G401 (cell line): ENCODE measurements around the gene CMTM1. TPM values are rescaled to one million over a fixed set of nuclear protein-coding genes. Genes with fewer than 3 reads are reported as not detected.
A peak's percentile ranks its signal among the peaks of the same experiment; 100 is the strongest.
"Not testable (repeated sequence)": the region's sequence is repeated elsewhere in the genome, so short reads cannot be mapped to it uniquely, and the experiment has no call there.

Experiments used
- DNase-seq: peaks from one replicate; pipeline ENCODE4 v3.0.0-alpha.2; 2015; ENCODE audit warnings: low spot score
- in situ Hi-C: cut with HindIII; loops from 2 replicates; pipeline ENCODE4 v1.10.0; 2016; ENCODE audit warnings: low sequenced_read_pairs, mixed read lengths
- total RNA-seq: library from RNA; depleted of rRNA; stranded (reverse); fragments of >200 nt; shearing (Covaris generic); gene quantifications from 2 replicates; pipeline ENCODE4 v1.2.3, GENCODE V29; 2014

CMTM1 gene
- total RNA-seq, 1 experiment from 2014 or later: 3.1 TPM

DNA sequence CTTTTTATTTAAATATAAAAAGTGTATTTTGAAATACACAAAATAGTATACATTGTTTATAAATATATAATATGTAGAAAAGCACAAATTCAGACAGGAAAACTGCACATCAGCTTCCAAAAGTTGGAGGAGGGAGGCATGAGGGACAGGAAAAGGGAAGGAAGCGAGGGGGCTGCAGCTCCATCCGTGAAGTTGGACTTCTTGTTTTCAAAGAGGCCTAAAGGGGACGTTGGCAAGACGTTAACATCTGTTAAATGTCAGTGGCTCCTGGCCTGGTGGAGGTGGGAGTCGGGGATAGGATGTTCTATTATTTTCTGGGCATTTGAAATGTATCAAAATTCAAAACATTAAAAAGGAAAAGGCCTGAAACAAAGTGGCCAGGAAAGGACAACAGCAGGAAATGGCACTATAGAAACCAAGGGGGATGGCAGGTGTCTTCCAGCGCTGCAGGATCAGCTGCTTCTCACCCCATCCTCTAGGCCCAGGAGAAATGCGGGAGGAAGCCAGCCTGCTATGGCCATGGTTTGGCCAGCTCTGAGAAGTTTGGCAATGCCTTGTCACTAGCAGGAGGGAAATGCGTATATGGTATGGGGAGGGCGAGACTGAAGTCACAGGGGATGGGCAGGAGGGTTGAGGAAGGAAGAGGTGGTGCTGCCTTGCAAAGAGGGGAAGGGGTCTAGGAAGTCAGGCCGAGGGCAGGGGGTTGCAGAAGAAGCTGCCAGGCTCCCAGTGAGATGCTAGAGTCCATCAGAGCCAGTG lies 19.4 kb downstream of the CMTM1 start:
- no peak for DNase-seq
- in situ Hi-C loops: no loop called here

DNA sequence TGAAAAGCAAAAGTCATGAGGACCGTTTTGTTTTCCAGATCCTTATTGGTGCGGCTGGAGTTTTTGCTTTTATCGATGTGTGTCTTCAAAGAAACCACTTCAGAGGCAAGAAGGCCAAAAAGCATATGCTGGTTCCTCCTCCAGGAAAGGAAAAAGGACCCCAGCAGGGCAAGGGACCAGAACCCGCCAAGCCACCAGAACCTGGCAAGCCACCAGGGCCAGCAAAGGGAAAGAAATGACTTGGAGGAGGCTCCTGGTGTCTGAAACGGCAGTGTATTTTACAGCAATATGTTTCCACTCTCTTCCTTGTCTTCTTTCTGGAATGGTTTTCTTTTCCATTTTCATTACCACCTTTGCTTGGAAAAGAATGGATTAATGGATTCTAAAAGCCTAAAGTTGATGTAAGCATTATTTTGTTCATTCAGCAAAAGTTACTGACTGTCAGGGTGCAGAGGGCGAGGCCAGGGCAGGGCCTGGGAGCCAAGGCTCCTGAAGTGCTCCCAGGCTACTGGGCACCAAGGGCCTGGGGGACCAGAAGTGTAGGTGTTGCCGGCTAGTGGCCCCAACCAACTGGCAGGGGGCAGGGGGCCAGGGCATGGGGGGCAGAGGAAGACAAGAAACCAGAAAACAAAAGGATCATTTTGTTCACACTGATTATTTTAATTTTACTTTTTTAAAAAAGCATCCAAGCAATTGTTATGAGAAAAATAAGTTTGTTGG lies 21.8 kb downstream of the CMTM1 start:
- DNase-seq: no peak
- in situ Hi-C loops: no loop called here

DNA sequence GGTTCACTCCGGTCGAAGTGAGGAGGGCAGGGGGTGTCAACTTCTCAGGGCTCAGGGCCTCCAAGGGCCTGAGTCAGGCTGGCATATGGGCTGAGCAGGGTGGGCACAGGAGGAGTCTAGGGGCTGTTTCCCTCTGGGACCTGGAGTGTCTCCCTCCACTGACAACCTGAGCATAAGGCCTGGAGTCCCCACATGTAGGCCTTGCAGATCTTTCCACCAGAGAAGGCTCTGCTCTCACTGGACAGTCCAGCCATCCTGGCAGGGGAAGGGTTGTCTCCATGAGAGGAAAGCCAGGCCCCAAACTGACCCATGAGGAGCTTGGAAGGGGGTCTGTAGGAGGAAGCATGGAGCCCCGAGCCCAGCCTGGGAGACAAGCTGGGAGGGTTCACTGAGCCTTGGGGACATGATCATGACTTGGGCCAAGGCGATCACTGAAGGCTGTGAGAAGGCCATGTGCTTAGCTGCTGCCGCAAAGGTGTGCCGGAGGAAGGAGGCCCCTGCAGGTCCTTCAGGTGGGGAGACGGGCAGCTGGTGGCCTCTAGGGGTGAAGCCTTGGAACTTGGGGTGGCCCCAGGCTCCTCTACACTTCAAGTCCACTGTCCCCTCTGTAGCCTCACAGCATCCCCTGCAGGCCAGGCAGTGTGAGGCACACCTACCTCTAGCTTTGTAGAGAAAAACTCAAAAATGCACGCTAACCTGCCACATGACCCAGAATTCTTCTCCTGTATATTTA lies 22.9 kb downstream of the CMTM1 start:
- in situ Hi-C loops: no loop called here
- peak; percentile 29 for DNase-seq

DNA sequence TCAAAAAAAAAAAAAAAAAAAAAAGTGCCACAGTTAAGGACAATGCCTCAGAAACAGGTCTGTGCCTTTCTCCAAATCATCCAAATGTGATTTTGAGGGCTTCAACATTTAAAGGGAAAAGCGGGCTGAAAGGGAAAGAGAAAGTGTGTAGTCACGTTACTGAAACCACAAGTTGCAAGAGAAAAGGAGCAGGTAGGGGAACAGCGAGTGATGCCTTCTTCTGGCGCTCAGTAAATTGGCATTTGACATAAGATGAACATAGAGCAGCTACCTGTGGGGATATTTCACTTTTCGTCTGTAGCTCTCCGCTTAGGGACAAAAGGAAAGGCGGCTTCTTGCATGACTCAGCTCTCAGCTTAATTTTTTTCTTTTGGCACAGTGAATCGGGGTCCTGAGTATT lies 24.1 kb downstream of the CMTM1 start:
- in situ Hi-C loops: no loop called here
- no peak for DNase-seq

DNA sequence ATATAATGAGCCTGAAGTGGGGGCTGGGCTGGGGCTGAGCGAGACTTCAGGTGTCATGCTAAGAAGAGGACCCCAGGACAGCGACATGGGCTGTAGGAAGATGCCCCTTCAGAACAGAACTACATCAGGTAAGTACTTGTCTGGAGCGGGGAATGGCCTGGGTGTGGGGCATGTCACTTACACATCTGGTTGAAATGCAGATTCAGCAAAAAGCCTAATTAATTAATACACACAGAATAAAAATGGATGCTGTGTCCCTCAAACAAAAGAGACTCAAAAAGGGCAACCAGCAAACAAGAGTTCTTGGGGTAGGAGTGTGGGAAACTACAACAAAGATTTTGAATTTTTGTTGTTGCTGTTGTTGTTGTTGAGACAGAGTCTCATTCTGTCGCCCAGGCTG lies 24.8 kb downstream of the CMTM1 start:
- in situ Hi-C loops: no loop called here
- DNase-seq: no peak

DNA sequence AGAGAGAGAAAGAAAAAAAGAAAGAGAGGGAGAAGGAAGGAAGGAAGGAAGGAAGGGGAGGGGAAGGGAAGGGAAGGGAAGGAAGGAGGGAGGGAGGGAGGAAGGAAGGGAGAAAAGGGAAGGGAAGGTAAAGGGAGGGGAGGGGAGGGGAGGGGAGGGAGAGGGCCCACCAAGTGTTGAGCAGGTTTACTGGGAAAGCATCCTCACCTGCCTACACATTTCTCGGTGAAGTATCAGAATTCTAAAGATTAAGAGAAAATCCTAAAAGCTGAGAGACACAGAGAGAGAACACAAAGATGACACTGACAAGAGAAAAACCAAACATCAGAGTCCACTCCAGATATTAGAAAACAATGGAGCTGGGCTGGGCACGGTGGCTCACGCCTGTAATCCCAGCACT lies 26.0 kb downstream of the CMTM1 start:
- in situ Hi-C loops: no loop called here

DNA sequence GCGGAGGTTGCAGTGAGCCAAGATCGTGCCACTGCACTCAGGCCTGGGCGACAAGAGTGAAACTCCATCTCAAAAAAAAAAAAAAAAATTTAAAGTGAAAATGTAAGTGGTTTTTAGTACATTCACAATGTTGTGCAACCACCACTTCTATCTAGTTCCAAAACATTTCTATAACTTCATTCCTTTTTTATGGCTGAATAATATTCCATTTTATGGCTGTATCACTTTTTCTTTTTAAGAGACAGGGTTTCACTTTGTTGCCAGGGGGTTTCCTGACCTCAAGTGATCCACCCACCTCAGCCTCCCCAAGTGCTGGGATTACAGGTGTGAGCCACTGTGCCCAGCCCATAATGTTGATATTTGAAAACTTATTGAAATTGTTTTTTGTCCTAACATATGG lies 26.6 kb downstream of the CMTM1 start:
- DNase-seq: no peak
- in situ Hi-C loops: no loop called here

More for the DNA sequence above, 26.0 kb downstream of the CMTM1 start:
- no peak for DNase-seq

DNA sequence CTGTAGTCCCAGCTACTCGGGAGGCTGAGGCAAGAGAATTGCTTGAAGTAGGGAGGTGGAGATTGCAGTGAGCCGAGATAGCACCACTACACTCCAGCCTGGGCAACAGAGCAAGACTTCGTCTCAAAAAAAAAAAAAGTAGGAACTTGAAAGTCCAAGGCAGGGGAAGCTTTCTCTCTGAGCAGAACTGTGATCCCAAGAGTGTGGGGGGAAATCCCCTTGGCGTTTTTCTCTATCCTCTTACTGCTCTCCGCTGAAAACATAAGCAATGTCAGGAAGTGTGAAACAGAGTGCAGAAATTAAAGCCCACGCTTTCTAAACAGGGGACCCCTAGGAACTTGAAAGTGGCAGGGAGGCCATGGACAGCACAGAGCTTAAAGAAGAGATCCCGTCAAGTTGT lies 28.5 kb downstream of the CMTM1 start:
- no peak for DNase-seq
- in situ Hi-C loops: no loop called here

DNA sequence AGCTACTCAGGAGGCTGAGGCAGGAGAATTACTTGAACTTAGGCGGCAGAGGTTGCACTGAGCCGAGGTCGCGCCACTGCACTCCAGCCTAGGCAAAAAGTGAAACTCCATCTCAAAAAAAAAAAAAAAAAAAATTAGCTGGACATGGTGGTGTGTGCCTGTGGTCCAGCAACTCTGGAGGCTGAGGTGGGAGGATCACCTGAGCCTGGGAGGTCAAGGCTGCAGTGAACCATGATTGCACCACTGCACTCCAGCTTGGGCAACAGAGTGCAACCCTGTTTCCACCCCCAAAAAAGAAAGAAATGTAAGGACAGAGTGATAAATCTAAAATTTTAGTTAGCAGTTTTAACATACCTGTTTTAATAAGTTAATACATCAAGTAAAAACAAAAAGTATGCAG lies 30.3 kb downstream of the CMTM1 start:
- in situ Hi-C loops, DNase-seq: not testable (repeated sequence)

DNA sequence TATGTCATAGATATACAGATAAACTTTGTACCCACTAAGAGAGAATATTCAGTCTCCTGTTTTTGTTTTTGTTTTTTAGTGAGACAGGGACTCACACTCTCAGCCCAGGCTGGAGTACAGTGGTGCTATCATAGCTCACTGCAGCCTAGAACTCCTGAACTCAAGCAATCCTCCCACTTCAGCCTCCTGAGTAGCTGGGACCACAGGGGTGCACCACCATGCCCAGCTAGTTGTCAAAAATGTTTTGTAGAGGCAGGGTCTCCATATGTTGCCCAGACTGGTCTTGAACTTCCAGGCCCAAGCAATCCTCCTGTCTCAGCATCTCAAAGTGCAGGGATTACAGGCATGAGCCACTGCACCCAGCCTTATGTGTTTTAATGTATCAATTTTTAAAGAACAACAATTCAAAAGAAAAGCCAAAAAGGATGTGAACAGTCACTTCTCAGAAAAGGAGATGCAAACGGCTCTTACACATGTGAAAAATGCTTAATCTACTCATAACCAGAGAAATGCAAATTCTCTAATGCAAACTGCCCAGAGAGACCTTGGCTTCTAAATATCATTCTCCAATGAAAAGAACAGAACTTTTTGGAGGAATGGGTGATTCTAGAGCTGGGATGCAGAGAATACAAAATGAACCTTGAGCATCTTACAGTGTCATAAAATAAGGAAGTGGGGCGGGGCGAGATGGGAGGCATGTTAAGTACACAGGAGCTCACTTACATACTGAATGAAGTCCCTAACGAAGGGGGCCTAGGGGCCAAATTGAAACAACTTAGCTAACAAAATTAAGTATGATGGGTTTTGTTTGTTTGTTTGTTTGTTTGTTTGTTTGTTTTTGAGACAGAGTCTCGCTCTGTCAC lies 31.0 kb downstream of the CMTM1 start:
- no peak for DNase-seq
- in situ Hi-C loops: no loop called here

DNA sequence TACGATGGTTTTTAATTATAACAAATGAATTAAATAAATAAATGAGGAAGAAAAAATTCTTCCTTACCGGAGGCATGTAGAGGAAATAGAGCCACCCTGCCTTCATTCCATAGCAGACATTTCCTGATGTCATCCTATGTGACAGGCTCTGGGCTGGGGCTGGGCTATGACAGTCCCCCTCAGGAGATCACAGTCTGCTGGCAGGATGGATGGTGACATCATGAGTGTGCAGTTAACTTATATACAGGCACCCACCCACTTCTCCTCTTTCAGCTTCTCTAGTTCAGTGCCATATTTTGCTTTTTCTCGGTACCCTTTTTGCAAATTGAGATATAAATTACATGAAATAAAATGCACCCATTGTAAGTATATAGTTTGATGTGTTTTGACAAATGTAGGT lies 31.9 kb downstream of the CMTM1 start:
- in situ Hi-C loops: no loop called here
- no peak for DNase-seq

DNA sequence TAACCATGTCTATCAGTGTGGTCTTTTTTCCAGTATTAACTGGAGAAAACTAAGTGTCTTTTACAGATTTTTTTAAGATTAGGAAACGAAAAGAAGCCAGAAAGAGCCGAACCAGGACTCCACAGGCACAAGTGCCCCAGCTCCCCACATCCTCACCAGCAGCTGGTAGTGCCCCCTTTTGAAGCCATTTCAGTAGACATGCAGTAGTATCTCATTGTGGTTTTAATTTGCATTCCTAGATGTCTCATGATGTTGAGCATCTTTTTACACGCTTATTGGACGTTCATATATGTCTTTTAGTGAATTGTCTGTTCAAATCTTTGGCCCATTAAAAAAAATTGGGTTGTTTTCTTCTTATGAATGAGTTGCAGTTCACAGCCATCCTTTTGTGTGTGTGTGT lies 33.5 kb downstream of the CMTM1 start:
- in situ Hi-C loops: no loop called here
- DNase-seq: no peak

DNA sequence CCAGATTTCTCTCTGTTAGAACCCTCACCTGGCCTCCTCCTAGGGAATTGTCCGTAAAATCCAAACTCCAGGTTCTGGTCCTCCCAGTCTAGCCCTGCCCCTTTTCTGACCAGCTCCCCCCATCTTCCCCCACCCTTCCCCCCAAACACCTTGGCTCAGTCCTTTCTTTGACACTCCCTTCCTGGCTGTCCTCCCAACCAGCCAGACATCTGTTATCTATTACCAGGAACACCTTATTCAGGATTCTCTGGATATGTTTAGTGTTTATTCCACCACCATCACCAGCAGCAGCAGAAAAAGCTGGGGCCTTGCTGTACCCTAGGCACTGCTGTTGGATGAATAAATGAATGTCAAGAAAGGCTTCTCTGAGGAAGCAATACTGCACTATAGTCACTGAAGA lies 34.2 kb downstream of the CMTM1 start:
- in situ Hi-C loops: no loop called here
- DNase-seq: no peak

DNA sequence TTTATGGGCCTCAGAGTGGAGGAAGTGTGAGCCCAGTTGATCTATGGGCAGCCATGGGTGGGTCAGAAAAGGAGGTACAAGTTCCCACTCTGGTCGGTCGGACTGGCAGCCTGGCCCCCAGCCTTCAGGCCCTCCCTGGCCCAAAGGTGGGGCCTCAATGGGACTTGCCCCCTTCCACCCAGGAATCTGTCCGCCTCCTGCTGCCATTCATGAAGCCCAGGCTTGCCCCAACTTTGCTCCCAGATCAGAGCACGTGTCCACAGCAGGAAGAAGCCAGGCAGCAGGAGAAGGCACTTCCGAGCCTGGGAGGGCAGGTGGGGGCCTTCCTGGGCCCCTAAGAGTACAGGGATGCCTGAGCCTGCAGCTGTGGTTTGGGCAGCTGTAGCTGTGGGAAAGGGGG lies 35.2 kb downstream of the CMTM1 start:
- in situ Hi-C loops: no loop called here
- no peak for DNase-seq

DNA sequence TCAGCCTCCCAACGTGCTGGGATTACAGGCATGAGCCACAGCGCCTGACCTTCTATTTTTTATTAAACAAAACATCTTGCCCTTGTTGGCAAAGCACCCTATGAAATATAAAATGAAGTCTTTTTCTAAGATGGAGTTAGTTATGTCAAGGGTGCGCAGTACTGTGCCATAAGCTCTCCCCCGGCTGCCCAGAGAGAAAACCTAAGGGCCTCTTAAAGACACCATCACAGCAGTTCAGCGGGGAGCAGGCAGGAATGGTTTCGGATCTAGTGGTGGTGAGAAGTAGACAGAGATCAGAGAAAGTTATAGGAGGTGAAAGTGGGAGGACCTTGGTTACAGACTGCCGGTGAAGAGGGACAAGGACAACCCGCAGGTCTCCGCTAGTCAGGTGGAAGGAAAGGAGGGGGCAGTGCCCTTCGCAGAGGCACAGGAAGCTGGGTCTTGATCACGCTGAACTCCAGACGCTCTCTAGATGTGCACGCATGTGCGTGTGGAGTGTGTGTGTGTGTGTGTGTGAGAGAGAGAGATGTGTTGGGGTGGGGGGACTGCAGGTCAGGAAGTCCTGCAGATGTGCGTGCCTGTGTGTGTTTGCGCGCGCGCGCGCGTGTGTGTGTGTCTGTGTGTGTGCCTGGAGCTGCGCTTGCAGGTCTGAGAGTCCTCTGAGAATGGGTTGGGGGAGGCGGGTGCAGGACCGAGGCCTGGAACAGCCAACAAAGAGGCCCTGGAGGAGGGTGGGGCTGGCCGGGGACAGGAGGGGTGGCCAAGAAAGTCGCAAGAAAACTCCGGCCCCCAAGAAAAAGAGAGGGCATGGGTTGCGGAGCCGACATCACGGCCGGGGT lies 37.5 kb downstream of the CMTM1 start:
- in situ Hi-C loops: no loop called here
- DNase-seq: no peak

DNA sequence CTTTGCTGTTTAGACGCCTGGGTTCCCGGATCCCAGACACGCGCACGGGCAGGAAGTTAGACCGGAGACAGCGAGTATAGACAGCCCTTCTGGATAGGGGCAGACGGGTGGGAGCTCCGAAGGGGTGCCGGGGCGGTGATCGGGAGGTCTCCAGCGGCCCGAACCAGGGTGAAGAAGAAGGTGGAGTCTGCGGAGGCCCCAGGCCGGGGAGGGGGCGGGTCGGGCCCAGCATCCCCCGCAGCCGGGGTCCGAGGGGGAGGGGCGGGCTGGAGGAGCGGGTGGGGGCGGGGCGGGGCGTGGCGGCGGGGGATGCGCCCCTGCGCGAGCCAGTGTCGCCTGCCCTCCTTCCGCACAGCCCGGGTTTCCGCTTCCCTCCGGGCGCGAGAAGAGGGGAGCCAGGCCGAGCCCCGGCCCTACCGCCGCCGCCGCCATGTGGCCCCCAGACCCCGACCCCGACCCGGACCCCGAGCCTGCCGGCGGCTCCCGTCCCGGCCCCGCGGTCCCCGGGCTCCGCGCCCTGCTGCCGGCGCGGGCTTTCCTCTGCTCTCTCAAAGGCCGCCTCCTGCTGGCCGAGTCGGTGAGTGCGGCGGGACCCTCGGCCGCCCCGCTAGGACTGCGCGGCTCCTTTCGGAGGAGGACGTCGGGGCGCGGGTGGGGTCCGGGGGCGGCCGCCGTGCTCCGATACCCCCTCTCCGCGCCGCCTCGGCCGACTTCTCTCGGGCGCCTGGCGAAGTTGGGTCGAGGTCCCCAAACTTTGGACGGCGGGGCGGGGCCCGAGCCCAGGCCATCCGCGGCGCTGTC lies 38.3 kb downstream of the CMTM1 start, which contains the start of gene CMTM3:
Gene CMTM3, plus strand, starts transcription at position 329 of the 801 bp plus-strand sequence. Its CDS starts 102 bp downstream, at position 431.
- DNase-seq: no peak
- in situ Hi-C loops: no loop called here

DNA sequence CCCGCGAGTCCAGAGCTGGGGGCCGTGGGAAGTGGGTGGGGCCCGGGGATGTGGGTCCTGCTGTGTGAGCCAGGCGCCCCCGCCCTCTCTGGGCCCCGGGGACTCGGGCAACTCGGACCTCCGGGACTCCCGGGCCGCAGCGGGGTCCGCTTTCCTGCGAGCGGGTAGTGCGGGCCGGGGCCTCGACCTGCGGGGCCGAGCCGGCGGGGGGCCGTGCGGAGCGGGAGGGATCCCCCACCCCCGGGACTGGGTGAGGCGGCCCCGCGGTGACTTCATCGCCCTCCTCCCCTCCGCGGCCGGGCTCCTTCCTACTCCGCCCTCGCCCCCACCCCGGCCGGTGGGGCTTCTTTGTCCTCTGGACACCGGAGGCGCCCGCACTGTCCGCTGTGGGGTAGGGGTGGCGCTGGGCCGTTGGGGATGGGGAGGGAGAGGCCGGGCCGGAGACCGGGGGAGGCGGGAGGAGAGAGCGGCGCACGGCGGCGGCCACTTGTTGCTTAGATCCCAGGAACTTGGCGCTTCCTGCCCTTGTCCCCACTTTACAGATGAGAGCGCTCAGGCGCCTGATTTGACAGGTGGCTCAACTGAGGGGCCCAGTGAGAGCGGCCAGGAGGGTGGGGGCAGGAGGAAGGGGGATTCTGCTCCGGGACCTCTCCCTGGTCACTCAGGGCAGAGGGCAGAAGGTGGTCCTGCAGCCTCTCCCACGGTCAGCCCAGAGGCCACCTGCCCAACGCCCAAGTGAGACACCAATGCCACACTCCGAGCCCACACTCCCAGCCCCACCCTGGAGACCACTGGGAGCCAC lies 39.1 kb downstream of the CMTM1 start:
- in situ Hi-C loops: no loop called here
- no peak for DNase-seq
